Suprapubic skin (tissue), 4 donors: ENCODE results near the gene CRACDL. TPM values are rescaled to one million over a fixed set of nuclear protein-coding genes. Genes with fewer than 3 reads are reported as not detected.

ENCODE experiments used
- DNase-seq, 2 donors: peaks; one replicate each; pipeline ENCODE4 v3.0.0-alpha.2; 2019; ENCODE audit warnings: low spot score in 2 of 2
- H3K27ac ChIP-seq: fragments of 200-600 bp; sonication (generic); one replicate; pipeline ENCODE4 v1.5.1; 2019
- H3K27me3 ChIP-seq: fragments of 200-600 bp; sonication (generic); one replicate; pipeline ENCODE4 v1.5.1; 2019
- H3K36me3 ChIP-seq: fragments of 200-600 bp; sonication (generic); one replicate; pipeline ENCODE4 v1.5.1; 2019
- H3K4me1 ChIP-seq: fragments of 200-600 bp; sonication (generic); one replicate; pipeline ENCODE4 v1.5.1; 2019
- H3K4me3 ChIP-seq: fragments of 200-600 bp; sonication (generic); one replicate; pipeline ENCODE4 v1.5.1; 2019; ENCODE audit warnings: mild to moderate bottlenecking
- H3K9me3 ChIP-seq: fragments of 200-600 bp; sonication (generic); one replicate; pipeline ENCODE4 v1.5.1; 2019
- CTCF ChIP-seq, 2 donors: fragments of 200-600 bp in 1 of 2; fragments of 450-650 bp in 1 of 2; sonication (generic) in 1 of 2; IDR thresholded peaks; one replicate each; pipeline ENCODE4 v1.5.1; 2016 to 2019; ENCODE audit warnings: antibody characterized with exemption in 2 of 2, mild to moderate bottlenecking in 1 of 2, moderate library complexity in 1 of 2
- EP300 ChIP-seq: sonication (generic); formaldehyde crosslinking; IDR thresholded peaks from one replicate; pipeline ENCODE4 v1.6.1; 2017; ENCODE audit warnings: antibody characterized with exemption
- POLR2A ChIP-seq, 2 donors: fragments of 450-650 bp; IDR thresholded peaks; one replicate each; pipeline ENCODE4 v1.6.1; 2017; ENCODE audit warnings: antibody characterized with exemption in 2 of 2, mild to moderate bottlenecking in 2 of 2, moderate library complexity in 2 of 2
- POLR2AphosphoS5 ChIP-seq, 3 donors: sonication (generic); formaldehyde crosslinking; IDR thresholded peaks; one replicate each; pipeline ENCODE4 v1.6.1; 2017; ENCODE audit warnings: antibody characterized with exemption in 3 of 3
- WGBS: methylation state at CpG from one replicate; pipeline ENCODE4 v1.1.5; 2018; 5-methylcytosine and 5-hydroxymethylcytosine counted together
- total RNA-seq, 4 donors: library from RNA; depleted of rRNA; stranded (reverse); fragments of >200 nt; gene quantifications; one replicate each; pipeline ENCODE4 v1.1.0, GENCODE V29; 2016

Gene CRACDL
- total RNA-seq, 4 donors from 2014 or later = 5.2 to 13.0 (median 11.3) TPM

GRCh38 chr2:98895901-98896300, 40.1 kb downstream of the CRACDL start:
- DNase-seq = peak in 1 of 2 donors; percentile 67
- no peak overlapping the region for H3K4me3 ChIP-seq
- H3K27ac ChIP-seq = no peak overlapping the region
- H3K27me3 ChIP-seq = no peaks in the 10 kb centered on the region
- TF ChIP-seq POLR2AphosphoS5 (IDR thresholded peaks at IDR 0.05) = no peak
- no peak for TF ChIP-seq CTCF (IDR thresholded peaks at IDR 0.05)
- TF ChIP-seq EP300 = no peak
- no peak for TF ChIP-seq POLR2A (IDR thresholded peaks at IDR 0.05)
- no peaks in the 10 kb centered on the region for H3K4me1 ChIP-seq
- H3K36me3 ChIP-seq = no peaks in the 10 kb centered on the region
- H3K9me3 ChIP-seq = no peaks in the 10 kb centered on the region
- WGBS = 86% methylated on average over 9 of the region's 9 CpGs

GRCh38 chr2:98895221-98895620, 40.8 kb downstream of the CRACDL start:
- no peaks in the 10 kb centered on the region for H3K27me3 ChIP-seq
- 90% methylated on average over 7 of the region's 7 CpGs for WGBS
- peak in 1 of 2 donors; percentile 28 for DNase-seq
- TF ChIP-seq CTCF (IDR thresholded peaks at IDR 0.05) (no peak), POLR2AphosphoS5 (IDR thresholded peaks at IDR 0.05) (no peak), EP300 (no peak), POLR2A (IDR thresholded peaks at IDR 0.05) (no peak)
- H3K4me1 ChIP-seq = no peaks in the 10 kb centered on the region
- no peak overlapping the region for H3K4me3 ChIP-seq
- H3K27ac ChIP-seq = no peak overlapping the region
- H3K36me3 ChIP-seq = no peaks in the 10 kb centered on the region
- H3K9me3 ChIP-seq = no peaks in the 10 kb centered on the region

- Histone ChIP-seq H3K27ac (no peak overlapping the region), H3K9me3 (no peaks in the 10 kb centered on the region), H3K4me3 (no peak overlapping the region), H3K4me1 (no peaks in the 10 kb centered on the region), H3K36me3 (no peaks in the 10 kb centered on the region), H3K27me3 (no peaks in the 10 kb centered on the region)
- DNase-seq = peak in 1 of 2 donors; percentile 11
- TF ChIP-seq POLR2A (IDR thresholded peaks at IDR 0.05) = no peak
- TF ChIP-seq CTCF (IDR thresholded peaks at IDR 0.05) = no peak
- TF ChIP-seq POLR2AphosphoS5 (IDR thresholded peaks at IDR 0.05) = no peak
- no peak for TF ChIP-seq EP300
- 91% methylated on average over 11 of the region's 11 CpGs for WGBS
Observed at GRCh38 chr2:98894331-98895000, 41.6 kb downstream of the CRACDL start.

- peak in 1 of 2 donors; percentile 41 for DNase-seq
- 96% methylated on average over 10 of the region's 10 CpGs for WGBS
- TF ChIP-seq POLR2AphosphoS5 (IDR thresholded peaks at IDR 0.05) (no peak), POLR2A (IDR thresholded peaks at IDR 0.05) (no peak), EP300 (no peak), CTCF (IDR thresholded peaks at IDR 0.05) (no peak)
- no peak overlapping the region for H3K4me3 ChIP-seq
- no peaks in the 10 kb centered on the region for H3K36me3 ChIP-seq
- no peaks in the 10 kb centered on the region for H3K9me3 ChIP-seq
- no peaks in the 10 kb centered on the region for H3K4me1 ChIP-seq
- no peak overlapping the region for H3K27ac ChIP-seq
- no peaks in the 10 kb centered on the region for H3K27me3 ChIP-seq
Observed at GRCh38 chr2:98893911-98894321, 42.1 kb downstream of the CRACDL start.

- DNase-seq = peak in 1 of 2 donors; percentile 32
- WGBS = 87% methylated on average over 6 of the region's 6 CpGs
- H3K27ac ChIP-seq = no peak overlapping the region
Observed at GRCh38 chr2:98892871-98893270, 43.2 kb downstream of the CRACDL start.

More at GRCh38 chr2:98892871-98893270, 43.2 kb downstream of the CRACDL start:
- H3K27me3 ChIP-seq = no peaks in the 10 kb centered on the region
- no peak for TF ChIP-seq CTCF (IDR thresholded peaks at IDR 0.05)
- no peak for TF ChIP-seq EP300
- TF ChIP-seq POLR2A (IDR thresholded peaks at IDR 0.05) = no peak
- no peaks in the 10 kb centered on the region for H3K4me1 ChIP-seq
- no peak overlapping the region for H3K4me3 ChIP-seq
- no peaks in the 10 kb centered on the region for H3K9me3 ChIP-seq
- no peaks in the 10 kb centered on the region for H3K36me3 ChIP-seq
